HEK293 (cell line): ENCODE data around the gene LRP10.
A peak's percentile ranks its signal among the peaks of the same experiment; 100 is the strongest.

Experiments
- CTCF ChIA-PET: fragments of 350-600 bp; formaldehyde crosslinking; extraction: SDS; loops from one replicate; lab custom pipeline; 2021; ENCODE audit warnings: antibody characterized with exemption; lab: Yijun Ruan, JAX
- POLR2A ChIA-PET: fragments of 300-600 bp; formaldehyde crosslinking; extraction: SDS; loops from one replicate; lab custom pipeline; 2020; ENCODE audit warnings: antibody characterized with exemption, inconsistent platforms; lab: Yijun Ruan, JAX
- H3K27ac ChIP-seq: fragments of 200-500 bp; sonication (Bioruptor generic); 2 replicates; pipeline ENCODE4 v1.5.1; 2014; ENCODE audit warnings: low read depth, low read length, control low read depth, inconsistent platforms; ENCODE audit errors: extremely low read depth
- H3K36me3 ChIP-seq, 2 experiments: fragments of 200-500 bp in 1 of 2; sonication (Bioruptor generic) in 1 of 2; 1 replicate in 1 of 2; 2 replicates in 1 of 2; pipeline ENCODE4 v1.5.1; 2014 to 2017; ENCODE audit warnings: inconsistent platforms in 2 of 2, low read length in 2 of 2; ENCODE audit not compliant: control insufficient read depth in 2 of 2, insufficient read depth in 1 of 2
- H3K4me1 ChIP-seq: fragments of 200-500 bp; sonication (Bioruptor generic); 2 replicates; pipeline ENCODE4 v1.5.1; 2014; ENCODE audit warnings: mild to moderate bottlenecking, low read length, inconsistent platforms; ENCODE audit not compliant: control insufficient read depth, insufficient read depth
- H3K4me3 ChIP-seq: 2 replicates; pipeline ENCODE4 v1.5.1; 2011; ENCODE audit warnings: low read depth, mild to moderate bottlenecking, control low read depth, low read length, moderate library complexity
- H3K9me3 ChIP-seq: fragments of 200-500 bp; sonication (Bioruptor generic); 2 replicates; pipeline ENCODE4 v1.5.1; 2014; ENCODE audit warnings: low read depth, low read length, inconsistent platforms; ENCODE audit not compliant: control insufficient read depth, insufficient read depth
- ATF2 ChIP-seq: fragments of 450-650 bp; formaldehyde crosslinking; IDR thresholded peaks from 2 replicates; pipeline ENCODE4 v1.5.1; 2016; ENCODE audit warnings: missing biosample characterization, missing genetic modification characterization, low read depth
- FEZF1 ChIP-seq: fragments of 450-650 bp; formaldehyde crosslinking; IDR thresholded peaks from 2 replicates; pipeline ENCODE4 v1.5.1; 2016; ENCODE audit warnings: missing biosample characterization, missing genetic modification characterization
- IKZF3 ChIP-seq: fragments of 450-650 bp; IDR thresholded peaks from 2 replicates; pipeline ENCODE4 v1.5.0; 2018; ENCODE audit warnings: missing biosample characterization, mild to moderate bottlenecking, missing genetic modification characterization, moderate library complexity
- RBAK ChIP-seq: fragments of 450-650 bp; formaldehyde crosslinking; IDR thresholded peaks from 2 replicates; pipeline ENCODE4 v1.5.1; 2016; ENCODE audit warnings: missing biosample characterization, missing genetic modification characterization
- SP7 ChIP-seq: fragments of 450-650 bp; formaldehyde crosslinking; IDR thresholded peaks from 2 replicates; pipeline ENCODE4 v1.5.1; 2016; ENCODE audit warnings: missing biosample characterization, missing genetic modification characterization
- ZBTB8A ChIP-seq: fragments of 450-650 bp; formaldehyde crosslinking; IDR thresholded peaks from 2 replicates; pipeline ENCODE4 v1.5.1; 2016; ENCODE audit warnings: missing biosample characterization, missing genetic modification characterization
- ZFP41 ChIP-seq: fragments of 450-650 bp; formaldehyde crosslinking; IDR thresholded peaks from 2 replicates; pipeline ENCODE4 v1.5.1; 2016; ENCODE audit warnings: missing biosample characterization, missing genetic modification characterization, borderline replicate concordance
- ZNF16 ChIP-seq: fragments of 450-650 bp; formaldehyde crosslinking; IDR thresholded peaks from 2 replicates; pipeline ENCODE4 v1.5.1; 2016; ENCODE audit warnings: low read depth, missing biosample characterization, missing genetic modification characterization
- ZNF169 ChIP-seq: fragments of 450-650 bp; formaldehyde crosslinking; IDR thresholded peaks from 2 replicates; pipeline ENCODE4 v1.5.1; 2016; ENCODE audit warnings: missing biosample characterization, missing genetic modification characterization
- ZNF2 ChIP-seq: fragments of 450-650 bp; formaldehyde crosslinking; IDR thresholded peaks from 2 replicates; pipeline ENCODE4 v1.5.1; 2016; ENCODE audit warnings: missing biosample characterization, missing genetic modification characterization
- ZNF23 ChIP-seq: fragments of 450-650 bp; formaldehyde crosslinking; IDR thresholded peaks from 2 replicates; pipeline ENCODE4 v1.5.1; 2016; ENCODE audit warnings: missing biosample characterization, missing genetic modification characterization, borderline replicate concordance
- ZNF280D ChIP-seq: fragments of 450-650 bp; formaldehyde crosslinking; IDR thresholded peaks from 2 replicates; pipeline ENCODE4 v1.5.1; 2016; ENCODE audit warnings: missing biosample characterization, missing genetic modification characterization
- ZNF335 ChIP-seq: fragments of 450-650 bp; formaldehyde crosslinking; conservative IDR thresholded peaks from 2 replicates; pipeline ENCODE4 v1.5.1; 2016; ENCODE audit warnings: missing biosample characterization, missing genetic modification characterization
- ZNF416 ChIP-seq: fragments of 450-650 bp; formaldehyde crosslinking; IDR thresholded peaks from 2 replicates; pipeline ENCODE4 v1.5.1; 2016; ENCODE audit warnings: missing biosample characterization, missing genetic modification characterization
- ZNF48 ChIP-seq: fragments of 450-650 bp; formaldehyde crosslinking; IDR thresholded peaks from 2 replicates; pipeline ENCODE4 v1.5.1; 2016; ENCODE audit warnings: missing biosample characterization, missing genetic modification characterization
- ZNF510 ChIP-seq: fragments of 450-650 bp; formaldehyde crosslinking; IDR thresholded peaks from 2 replicates; pipeline ENCODE4 v1.5.1; 2018; ENCODE audit warnings: mild to moderate bottlenecking, missing genetic modification characterization, missing biosample characterization; ENCODE audit not compliant: insufficient replicate concordance
- ZNF529 ChIP-seq: fragments of 450-650 bp; formaldehyde crosslinking; IDR thresholded peaks from 2 replicates; pipeline ENCODE4 v1.5.1; 2017; ENCODE audit warnings: missing genetic modification characterization, missing biosample characterization; ENCODE audit not compliant: insufficient replicate concordance
- ZNF600 ChIP-seq: fragments of 450-650 bp; formaldehyde crosslinking; IDR thresholded peaks from 2 replicates; pipeline ENCODE4 v1.5.1; 2016; ENCODE audit warnings: missing biosample characterization, missing genetic modification characterization
- ZNF664 ChIP-seq: fragments of 450-650 bp; formaldehyde crosslinking; IDR thresholded peaks from 2 replicates; pipeline ENCODE4 v1.5.1; 2016; ENCODE audit warnings: missing biosample characterization, missing genetic modification characterization
- ZNF701 ChIP-seq: fragments of 450-650 bp; formaldehyde crosslinking; IDR thresholded peaks from 2 replicates; pipeline ENCODE4 v1.5.1; 2016; ENCODE audit warnings: missing biosample characterization, missing genetic modification characterization
- ZNF768 ChIP-seq: fragments of 450-650 bp; formaldehyde crosslinking; IDR thresholded peaks from 2 replicates; pipeline ENCODE4 v1.5.1; 2018; ENCODE audit warnings: missing biosample characterization, mild to moderate bottlenecking, missing genetic modification characterization
- ZNF777 ChIP-seq: fragments of 450-650 bp; formaldehyde crosslinking; IDR thresholded peaks from 2 replicates; pipeline ENCODE4 v1.5.1; 2017; ENCODE audit warnings: missing biosample characterization, missing genetic modification characterization, borderline replicate concordance
- ZNF791 ChIP-seq: fragments of 450-650 bp; formaldehyde crosslinking; IDR thresholded peaks from 2 replicates; pipeline ENCODE4 v1.5.1; 2016; ENCODE audit warnings: missing biosample characterization, missing genetic modification characterization
- TF ChIP-seq, protein P1 (sequence below): fragments of 450-650 bp; formaldehyde crosslinking; IDR thresholded peaks from 2 replicates; pipeline ENCODE4 v1.5.1; 2017; ENCODE audit warnings: missing biosample characterization, missing genetic modification characterization
- TF ChIP-seq, protein P2 (sequence below): fragments of 450-650 bp; formaldehyde crosslinking; IDR thresholded peaks from 2 replicates; pipeline ENCODE4 v1.5.1; 2017; ENCODE audit warnings: missing biosample characterization, missing genetic modification characterization

LRP10 gene

DNA sequence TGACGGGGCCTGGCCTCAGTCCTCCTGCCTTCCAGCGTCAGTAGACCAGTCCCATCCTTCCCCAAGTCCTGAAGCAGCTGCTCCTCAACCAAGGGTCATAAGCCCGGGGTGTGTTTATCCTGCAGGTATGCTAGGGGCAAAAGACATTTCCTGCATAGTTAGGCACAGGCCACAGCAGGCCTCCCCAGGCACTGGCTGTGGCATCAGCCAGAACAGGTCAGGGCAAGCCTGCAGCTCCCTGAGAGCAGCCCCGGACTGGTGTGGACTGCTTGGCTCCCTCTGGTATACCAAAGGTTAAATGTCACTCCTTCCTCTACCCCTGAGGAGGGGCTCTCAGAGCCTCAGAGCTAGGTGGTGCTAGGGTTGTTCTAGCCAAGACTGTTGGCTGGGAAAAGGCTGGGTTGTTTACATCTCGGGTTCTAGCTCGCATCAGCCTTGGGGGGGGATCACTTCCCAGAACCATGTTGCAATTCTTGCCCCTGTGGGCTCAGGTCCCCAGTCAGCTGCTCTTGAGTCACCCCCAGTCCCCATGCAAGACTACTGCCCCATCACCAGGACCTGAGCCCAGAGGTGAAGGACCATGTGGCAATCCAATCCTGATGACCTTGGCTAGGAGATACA lies 32.3 kb upstream of the LRP10 start:
- TF ChIP-seq ZNF48: no peak
- TF ChIP-seq, protein P1, sequence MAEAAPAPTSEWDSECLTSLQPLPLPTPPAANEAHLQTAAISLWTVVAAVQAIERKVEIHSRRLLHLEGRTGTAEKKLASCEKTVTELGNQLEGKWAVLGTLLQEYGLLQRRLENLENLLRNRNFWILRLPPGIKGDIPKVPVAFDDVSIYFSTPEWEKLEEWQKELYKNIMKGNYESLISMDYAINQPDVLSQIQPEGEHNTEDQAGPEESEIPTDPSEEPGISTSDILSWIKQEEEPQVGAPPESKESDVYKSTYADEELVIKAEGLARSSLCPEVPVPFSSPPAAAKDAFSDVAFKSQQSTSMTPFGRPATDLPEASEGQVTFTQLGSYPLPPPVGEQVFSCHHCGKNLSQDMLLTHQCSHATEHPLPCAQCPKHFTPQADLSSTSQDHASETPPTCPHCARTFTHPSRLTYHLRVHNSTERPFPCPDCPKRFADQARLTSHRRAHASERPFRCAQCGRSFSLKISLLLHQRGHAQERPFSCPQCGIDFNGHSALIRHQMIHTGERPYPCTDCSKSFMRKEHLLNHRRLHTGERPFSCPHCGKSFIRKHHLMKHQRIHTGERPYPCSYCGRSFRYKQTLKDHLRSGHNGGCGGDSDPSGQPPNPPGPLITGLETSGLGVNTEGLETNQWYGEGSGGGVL: peak; percentile 46
- no peak for TF ChIP-seq ZNF791
- TF ChIP-seq ZNF768 (tag by site-specific recombination): no peak
- TF ChIP-seq SP7: no peak
- TF ChIP-seq ZNF23 (tag by site-specific recombination): no peak
- TF ChIP-seq, all 188 proteins: peak for 1
- H3K36me3 ChIP-seq: peaks cover 6 to 12% of the 10 kb centered on the region in 2 experiments; a peak in 2 of 3 replicates
- CTCF ChIA-PET: interaction anchor here (0.5 to 2.7 kb wide), 9 partner anchors 12 to 282 kb away, joined by 3 to 13 read pairs (median 5); no protein-coding TSS in a partner anchor
- H3K4me3 ChIP-seq: no peak overlapping the region
- H3K9me3 ChIP-seq: no peaks in the 10 kb centered on the region
- POLR2A ChIA-PET: interaction anchor here (1.1 kb wide), 1 partner anchor 9 kb away, joined by 3 read pairs; no protein-coding TSS in a partner anchor
- no peak overlapping the region for H3K27ac ChIP-seq
- no peaks in the 10 kb centered on the region for H3K4me1 ChIP-seq

- ChIA-PET CTCF (interaction anchor here (0.6 to 2.7 kb wide), 3 partner anchors 12 to 18 kb away, joined by 3 to 8 read pairs (median 6); no protein-coding TSS in a partner anchor), POLR2A (interaction anchor here (1.9 kb wide), 1 partner anchor 9 kb away, joined by 5 read pairs; no protein-coding TSS in a partner anchor)
- no peak for TF ChIP-seq ZNF701
- no peak for TF ChIP-seq ZNF16 (tag by site-specific recombination)
- TF ChIP-seq RBAK (tag by site-specific recombination): no peak
- no peak for TF ChIP-seq ZNF335 (tag by site-specific recombination)
- TF ChIP-seq ZNF664 (tag by site-specific recombination): no peak
- no peak for TF ChIP-seq ZNF2 (tag by site-specific recombination)
- no peak for TF ChIP-seq ZNF280D
- no peak for TF ChIP-seq ATF2 (tag by site-specific recombination)
Measured at GRCh38 chr14:22841311-22841710, 30.2 kb upstream of the LRP10 start.

DNA sequence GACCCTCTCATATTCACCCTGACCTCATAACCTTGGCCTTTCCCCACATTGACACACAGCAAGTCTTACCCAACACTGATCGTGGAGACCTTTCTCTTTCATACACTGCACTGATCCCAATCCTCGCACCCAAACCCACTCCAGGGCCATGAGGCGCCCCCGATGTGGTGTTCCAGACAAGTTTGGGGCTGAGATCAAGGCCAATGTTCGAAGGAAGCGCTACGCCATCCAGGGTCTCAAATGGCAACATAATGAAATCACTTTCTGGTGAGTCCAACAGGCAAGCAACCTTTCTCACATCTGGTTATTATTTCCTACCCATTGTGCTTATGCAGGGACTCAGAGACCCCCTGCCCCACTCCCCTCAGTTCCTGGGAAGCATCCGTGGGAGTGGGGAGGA lies 29.8 kb upstream of the LRP10 start:
- POLR2A ChIA-PET: interaction anchor here (1.9 kb wide), 1 partner anchor 9 kb away, joined by 5 read pairs; no protein-coding TSS in a partner anchor
- TF ChIP-seq, protein P2, sequence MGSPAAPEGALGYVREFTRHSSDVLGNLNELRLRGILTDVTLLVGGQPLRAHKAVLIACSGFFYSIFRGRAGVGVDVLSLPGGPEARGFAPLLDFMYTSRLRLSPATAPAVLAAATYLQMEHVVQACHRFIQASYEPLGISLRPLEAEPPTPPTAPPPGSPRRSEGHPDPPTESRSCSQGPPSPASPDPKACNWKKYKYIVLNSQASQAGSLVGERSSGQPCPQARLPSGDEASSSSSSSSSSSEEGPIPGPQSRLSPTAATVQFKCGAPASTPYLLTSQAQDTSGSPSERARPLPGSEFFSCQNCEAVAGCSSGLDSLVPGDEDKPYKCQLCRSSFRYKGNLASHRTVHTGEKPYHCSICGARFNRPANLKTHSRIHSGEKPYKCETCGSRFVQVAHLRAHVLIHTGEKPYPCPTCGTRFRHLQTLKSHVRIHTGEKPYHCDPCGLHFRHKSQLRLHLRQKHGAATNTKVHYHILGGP: no peak
- TF ChIP-seq IKZF3 (tag by site-specific recombination) (no peak), ZNF416 (tag by site-specific recombination) (no peak), ZFP41 (tag by site-specific recombination) (no peak), ZNF510 (no peak), ZNF529 (no peak), ZBTB8A (tag by site-specific recombination) (no peak), FEZF1 (no peak), ZNF600 (tag by site-specific recombination) (no peak), ZNF169 (tag by site-specific recombination) (no peak), ZNF777 (tag by site-specific recombination) (no peak)

More at GRCh38 chr14:22841311-22841710, 30.2 kb upstream of the LRP10 start:
- H3K27ac ChIP-seq: no peak overlapping the region
- H3K4me1 ChIP-seq: no peaks in the 10 kb centered on the region
- no peaks in the 10 kb centered on the region for H3K9me3 ChIP-seq
- no peak overlapping the region for H3K4me3 ChIP-seq
- no peaks in the 10 kb centered on the region; a peak in 1 of 3 replicates for H3K36me3 ChIP-seq

More for the DNA sequence above, 29.8 kb upstream of the LRP10 start:
- no peak overlapping the region for H3K27ac ChIP-seq
- no peaks in the 10 kb centered on the region for H3K9me3 ChIP-seq
- no peaks in the 10 kb centered on the region; a peak in 1 of 3 replicates for H3K36me3 ChIP-seq
- no peak overlapping the region for H3K4me3 ChIP-seq
- CTCF ChIA-PET: interaction anchor here (2.7 kb wide), 1 partner anchor 11 kb away, joined by 8 read pairs; no protein-coding TSS in a partner anchor
- no peaks in the 10 kb centered on the region for H3K4me1 ChIP-seq
